GM12878 (cell line): Measurements from ENCODE around the gene KLHL15. TPM values are rescaled to one million over a fixed set of nuclear protein-coding genes. Genes with fewer than 3 reads are reported as not detected.
"Not testable (repeated sequence)": the region's sequence is repeated elsewhere in the genome, so short reads cannot be mapped to it uniquely, and the experiment has no call there.

Source experiments
- ATAC-seq: fragments of 200-7000 bp; cut with Tn5 transposase; 3 replicates; pipeline ENCODE4 v1.9.1; 2020; ENCODE audit warnings: mild to moderate bottlenecking, moderate library complexity
- BruUV-seq: library from RNA; stranded (reverse); fragments of 400-500 nt; replicated peaks from 2 replicates; lab custom pipeline; 2021; lab: Mats Ljungman, UMichigan
- CTCF ChIA-PET: fragments of 300-600 bp; sonication (Branson Sonifier 250); formaldehyde crosslinking; extraction: SDS; loops from one replicate; lab custom pipeline; 2021; ENCODE audit warnings: inconsistent platforms; lab: Yijun Ruan, JAX
- POLR2A ChIA-PET: fragments of 350-600 bp; formaldehyde crosslinking; extraction: SDS; loops from one replicate; lab custom pipeline; 2021; ENCODE audit warnings: inconsistent platforms; lab: Charles Lee
- RAD21 ChIA-PET: fragments of 300-600 bp; sonication (Branson Sonifier 250); formaldehyde crosslinking; loops from one replicate; lab custom pipeline; 2023; ENCODE audit warnings: antibody characterized with exemption; ENCODE audit not compliant: unreplicated experiment; lab: Charles Lee
- SMC1A ChIA-PET: fragments of 300-600 bp; sonication (Branson Sonifier 250); formaldehyde crosslinking; loops from one replicate; lab custom pipeline; 2023; ENCODE audit not compliant: unreplicated experiment, uncharacterized antibody; lab: Charles Lee
- DNase-seq: peaks from one replicate; pipeline ENCODE4 v3.0.0-alpha.2; 2011; ENCODE audit warnings: low read depth, low spot score
- FAIRE-seq: peaks from 3 replicates; lab custom pipeline; 2011; peaks lifted over from hg19 to GRCh38; lab: Jason Lieb, UNC
- H2AFZ ChIP-seq: 2 replicates; pipeline ENCODE4 v1.6.0; 2011; ENCODE audit warnings: low read depth, low read length, control low read depth; ENCODE audit not compliant: control insufficient read depth
- H3K27ac ChIP-seq: 2 replicates; pipeline ENCODE4 v1.5.1; 2011; ENCODE audit warnings: control low read depth; ENCODE audit not compliant: control insufficient read depth, insufficient read depth
- H3K27me3 ChIP-seq, 2 experiments: replicated peaks in 1 of 2; 2 replicates each; pipeline versions ENCODE4 v1.6.0 to v1.6.1; 2011; ENCODE audit warnings: low read length in 1 of 2; ENCODE audit not compliant: control insufficient read depth in 2 of 2, insufficient read depth in 2 of 2
- H3K36me3 ChIP-seq, 2 experiments: 2 replicates each; pipeline ENCODE4 v1.5.1; 2011; ENCODE audit warnings: low read length in 1 of 2; ENCODE audit not compliant: control insufficient read depth in 2 of 2, insufficient read depth in 2 of 2
- H3K4me1 ChIP-seq: 2 replicates; pipeline ENCODE4 v1.6.1; 2011; ENCODE audit warnings: mild to moderate bottlenecking, low read length, moderate library complexity, mixed read lengths; ENCODE audit not compliant: control insufficient read depth, insufficient read depth
- H3K4me2 ChIP-seq: 2 replicates; pipeline ENCODE4 v1.6.0; 2011; ENCODE audit warnings: control low read depth; ENCODE audit not compliant: control insufficient read depth, insufficient read depth
- H3K4me3 ChIP-seq: fragments of 200-600 bp; sonication (generic); 2 replicates; pipeline ENCODE4 v1.5.1; 2016
- H3K79me2 ChIP-seq: 2 replicates; pipeline ENCODE4 v1.6.0; 2011; ENCODE audit warnings: low read length; ENCODE audit not compliant: control insufficient read depth, insufficient read depth
- H3K9ac ChIP-seq: 2 replicates; pipeline ENCODE4 v1.8.0; 2011; ENCODE audit warnings: low read length, control low read depth, mixed read lengths; ENCODE audit not compliant: control insufficient read depth, insufficient read depth
- H3K9me3 ChIP-seq: replicated peaks from 3 replicates; pipeline ENCODE4 v1.5.1; 2011; ENCODE audit warnings: mild to moderate bottlenecking, low read length; ENCODE audit not compliant: control insufficient read depth, insufficient read depth
- H4K20me1 ChIP-seq: 2 replicates; pipeline ENCODE4 v1.6.0; 2011; ENCODE audit not compliant: control insufficient read depth, insufficient read depth
- BCL11A ChIP-seq: IDR thresholded peaks from 2 replicates; pipeline ENCODE4 v1.6.1; 2011; ENCODE audit warnings: low read depth, low read length
- CEBPB ChIP-seq, 2 experiments: fragments of 150-350 bp in 1 of 2; IDR thresholded peaks; 2 replicates each; pipeline ENCODE4 v1.6.1; 2012 to 2014; ENCODE audit warnings: low read depth in 2 of 2, low read length in 2 of 2, borderline replicate concordance in 1 of 2, inconsistent platforms in 1 of 2
- CHD4 ChIP-seq: fragments of 200-600 bp; sonication (generic); IDR thresholded peaks from 2 replicates; pipeline ENCODE4 v1.6.1; 2016; ENCODE audit warnings: mild to moderate bottlenecking
- MEF2B ChIP-seq: fragments of 450-650 bp; IDR thresholded peaks from 2 replicates; pipeline ENCODE4 v1.6.1; 2018; ENCODE audit warnings: mild to moderate bottlenecking, moderate library complexity; ENCODE audit not compliant: partially characterized antibody, poor library complexity, severe bottlenecking
- NFIC ChIP-seq: IDR thresholded peaks from 2 replicates; pipeline ENCODE4 v1.6.1; 2012; ENCODE audit warnings: low read depth, mild to moderate bottlenecking, inconsistent platforms, low read length, moderate library complexity
- PAX5 ChIP-seq: IDR thresholded peaks from 2 replicates; pipeline ENCODE4 v1.6.1; 2011; ENCODE audit warnings: low read depth, low read length, borderline replicate concordance
- POLR2AphosphoS5 ChIP-seq: IDR thresholded peaks from 2 replicates; pipeline ENCODE4 v1.6.1; 2011; ENCODE audit warnings: mild to moderate bottlenecking, low read length, inconsistent platforms
- RAD51 ChIP-seq: fragments of 450-650 bp; IDR thresholded peaks from 2 replicates; pipeline ENCODE4 v1.6.1; 2016; ENCODE audit warnings: moderate library complexity, mild to moderate bottlenecking, inconsistent platforms
- WRNIP1 ChIP-seq: IDR thresholded peaks from 2 replicates; pipeline ENCODE4 v1.6.1; 2011; ENCODE audit warnings: low read depth, low read length, improper control_type of control experiment, borderline replicate concordance
- WGBS: methylation state at CpG from one replicate; pipeline ENCODE4 v1.1.6; 2016; ENCODE audit warnings: low lambda C conversion rate; ENCODE audit not compliant: insufficient replicate concordance, insufficient coverage; ENCODE audit errors: missing lambda C conversion rate; 5-methylcytosine and 5-hydroxymethylcytosine counted together
- in situ Hi-C: fragments of 300-500 bp; cut with MboI; formaldehyde crosslinking; loops from 9 replicates; pipeline ENCODE4 v1.14.3; 2018; ENCODE audit warnings: mixed read lengths
- intact Hi-C: fragments of 100-400 bp; cut with micrococcal nuclease; formaldehyde crosslinking; loops from one replicate; pipeline ENCODE4 v1.14.2; 2022; ENCODE audit not compliant: unreplicated experiment
- polyA plus RNA-seq, 11 experiments: library from polyadenylated mRNA; depleted of rRNA in 4 of 11; unstranded in 6 of 11; stranded (reverse) in 5 of 11; fragments of >200 nt; fragmentation: Nextera tagmentation in 4 of 11; fragmentation: Illumina TruSeq in 1 of 11; extraction: Ambion mirVana in 4 of 11; extraction: Trizol in 1 of 11; gene quantifications; 1 replicate in 1 of 11; 2 replicates in 10 of 11; pipeline versions ENCODE4 v1.2.1 to v1.2.3, GENCODE V29; 2011 to 2016; ENCODE audit warnings: inconsistent platforms in 2 of 11, missing spikeins in 2 of 11, low read depth in 1 of 11
- total RNA-seq, 4 experiments: library from RNA; depleted of rRNA in 3 of 4; stranded (reverse); fragments of >200 nt in 3 of 4; fragmentation: Illumina TruSeq in 1 of 4; extraction: Trizol in 1 of 4; gene quantifications; 2 replicates each; pipeline versions ENCODE4 v1.2.1 to v1.2.3, GENCODE V29; 2013 to 2021
- TF ChIP-seq, protein P1 (sequence below): IDR thresholded peaks from 2 replicates; pipeline ENCODE4 v1.6.1; 2012; ENCODE audit warnings: low read depth, low read length, improper control_type of control experiment
- TF ChIP-seq, protein P2 (sequence below): fragments of 450-650 bp; formaldehyde crosslinking; IDR thresholded peaks from 2 replicates; pipeline ENCODE4 v1.5.0; 2022; ENCODE audit warnings: mild to moderate bottlenecking, missing genetic modification characterization

Gene KLHL15
- total and polyA plus RNA-seq, 10 of the 15 experiments (the other 5 are each of a cell fraction or from before 2014, with no cell fraction given) = 1.4 to 7.0 (median 3.7) TPM

DNA sequence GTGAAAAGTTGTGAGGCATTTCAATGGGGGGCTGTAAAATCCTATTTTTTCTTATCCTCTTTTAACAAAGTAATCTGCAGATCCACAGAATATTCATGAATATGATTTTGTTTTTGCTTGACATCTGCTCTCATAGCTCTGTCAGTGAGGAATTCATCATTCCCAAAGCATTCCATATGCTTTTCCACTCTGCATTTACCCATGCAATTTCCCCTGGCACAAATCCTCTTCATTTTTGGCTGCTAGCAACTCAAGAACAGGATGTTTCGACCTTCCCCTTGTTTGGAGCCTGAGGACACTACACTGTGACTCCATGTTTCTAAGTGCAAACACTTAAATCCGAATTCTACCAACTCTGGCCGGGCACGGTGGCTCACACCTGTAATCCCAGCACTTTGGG lies 48.5 kb downstream of the KLHL15 start (continued):
- TF ChIP-seq MEF2B (no peak), POLR2AphosphoS5 (no peak), BCL11A (no peak), RAD51 (no peak), CHD4 (no peak), NFIC (no peak), CEBPB (IDR thresholded peaks at IDR 0.05; ENCODE audit: borderline replicate concordance in 1 of 2, low read depth in 2 of 2, low read length in 2 of 2) (no peak)

DNA sequence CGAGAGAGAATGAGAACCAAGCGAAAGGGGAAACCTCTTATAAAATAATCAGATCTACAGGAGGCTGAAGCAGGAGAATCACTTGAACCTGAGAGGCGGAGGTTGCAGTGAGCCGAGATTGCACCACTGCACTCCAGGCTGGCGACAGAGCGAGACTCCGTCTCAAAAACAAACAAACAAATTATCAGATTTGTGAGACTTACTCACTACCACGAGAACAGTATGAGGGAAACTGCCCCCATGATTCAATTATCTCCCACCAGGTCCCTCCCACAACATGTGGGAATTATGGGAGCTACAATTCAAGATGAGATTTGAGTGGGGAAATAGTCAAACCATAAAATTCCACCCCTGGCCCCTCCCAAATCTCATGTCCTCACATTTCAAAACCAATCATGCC lies 61.4 kb downstream of the KLHL15 start:
- H3K27me3 ChIP-seq, DNase-seq, SMC1A ChIA-PET, RAD21 ChIA-PET, H3K9ac ChIP-seq, POLR2A ChIA-PET, H3K27ac ChIP-seq, ATAC-seq, H3K4me2 ChIP-seq, CTCF ChIA-PET, FAIRE-seq, H3K9me3 ChIP-seq, H2AFZ ChIP-seq, H3K79me2 ChIP-seq, BruUV-seq, H3K4me1 ChIP-seq, in situ Hi-C loops, H3K4me3 ChIP-seq, H3K36me3 ChIP-seq, intact Hi-C loops, H4K20me1 ChIP-seq: not testable (repeated sequence)
- 49% methylated on average over 7 of the region's 8 CpGs for WGBS

DNA sequence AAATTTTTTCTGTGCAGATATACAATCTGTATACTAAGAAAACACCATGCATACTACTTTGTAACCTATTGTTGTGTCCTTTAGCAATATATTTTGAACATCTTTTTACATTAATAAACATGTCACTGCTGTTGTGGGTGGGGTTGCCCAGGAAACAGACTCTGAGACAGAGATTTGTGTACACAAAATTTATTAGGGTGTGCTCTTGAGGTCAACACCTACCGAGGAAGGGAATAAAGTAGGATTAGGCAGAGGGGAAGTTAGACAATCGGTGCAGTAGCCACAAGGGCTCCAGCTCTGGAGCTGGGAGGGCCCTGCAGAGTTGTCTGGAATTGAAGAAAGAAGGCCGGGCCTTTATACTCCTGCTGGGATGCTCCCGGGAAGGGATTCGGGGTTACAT lies 62.8 kb downstream of the KLHL15 start:
- H3K4me1 ChIP-seq = no peaks in the 10 kb centered on the region
- in situ Hi-C loops (no loop called here), intact Hi-C loops (no loop called here)
- H3K36me3 ChIP-seq = no peaks in the 10 kb centered on the region
- POLR2A ChIA-PET = no interaction called here
- H3K9ac ChIP-seq = no peak overlapping the region
- no peaks in the 10 kb centered on the region for H3K27me3 ChIP-seq
- WGBS = 50% methylated on average over 5 of the region's 5 CpGs
- no peak for FAIRE-seq
- no TSS peak for BruUV-seq
- RAD21 ChIA-PET = no interaction called here
- no peaks in the 10 kb centered on the region for H3K9me3 ChIP-seq
- no peak for DNase-seq
- no peak overlapping the region for H3K4me2 ChIP-seq
- H2AFZ ChIP-seq = no peak overlapping the region
- H3K27ac ChIP-seq = no peak overlapping the region
- no peak overlapping the region for H3K4me3 ChIP-seq
- CTCF ChIA-PET = no interaction called here
- SMC1A ChIA-PET = no interaction called here
- ATAC-seq = no peak
- H3K79me2 ChIP-seq = no peaks in the 10 kb centered on the region
- no peaks in the 10 kb centered on the region for H4K20me1 ChIP-seq
- TF ChIP-seq PAX5 (no peak), WRNIP1 (no peak)
- TF ChIP-seq, protein P1, sequence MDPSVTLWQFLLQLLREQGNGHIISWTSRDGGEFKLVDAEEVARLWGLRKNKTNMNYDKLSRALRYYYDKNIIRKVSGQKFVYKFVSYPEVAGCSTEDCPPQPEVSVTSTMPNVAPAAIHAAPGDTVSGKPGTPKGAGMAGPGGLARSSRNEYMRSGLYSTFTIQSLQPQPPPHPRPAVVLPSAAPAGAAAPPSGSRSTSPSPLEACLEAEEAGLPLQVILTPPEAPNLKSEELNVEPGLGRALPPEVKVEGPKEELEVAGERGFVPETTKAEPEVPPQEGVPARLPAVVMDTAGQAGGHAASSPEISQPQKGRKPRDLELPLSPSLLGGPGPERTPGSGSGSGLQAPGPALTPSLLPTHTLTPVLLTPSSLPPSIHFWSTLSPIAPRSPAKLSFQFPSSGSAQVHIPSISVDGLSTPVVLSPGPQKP = no peak
- TF ChIP-seq, protein P2, sequence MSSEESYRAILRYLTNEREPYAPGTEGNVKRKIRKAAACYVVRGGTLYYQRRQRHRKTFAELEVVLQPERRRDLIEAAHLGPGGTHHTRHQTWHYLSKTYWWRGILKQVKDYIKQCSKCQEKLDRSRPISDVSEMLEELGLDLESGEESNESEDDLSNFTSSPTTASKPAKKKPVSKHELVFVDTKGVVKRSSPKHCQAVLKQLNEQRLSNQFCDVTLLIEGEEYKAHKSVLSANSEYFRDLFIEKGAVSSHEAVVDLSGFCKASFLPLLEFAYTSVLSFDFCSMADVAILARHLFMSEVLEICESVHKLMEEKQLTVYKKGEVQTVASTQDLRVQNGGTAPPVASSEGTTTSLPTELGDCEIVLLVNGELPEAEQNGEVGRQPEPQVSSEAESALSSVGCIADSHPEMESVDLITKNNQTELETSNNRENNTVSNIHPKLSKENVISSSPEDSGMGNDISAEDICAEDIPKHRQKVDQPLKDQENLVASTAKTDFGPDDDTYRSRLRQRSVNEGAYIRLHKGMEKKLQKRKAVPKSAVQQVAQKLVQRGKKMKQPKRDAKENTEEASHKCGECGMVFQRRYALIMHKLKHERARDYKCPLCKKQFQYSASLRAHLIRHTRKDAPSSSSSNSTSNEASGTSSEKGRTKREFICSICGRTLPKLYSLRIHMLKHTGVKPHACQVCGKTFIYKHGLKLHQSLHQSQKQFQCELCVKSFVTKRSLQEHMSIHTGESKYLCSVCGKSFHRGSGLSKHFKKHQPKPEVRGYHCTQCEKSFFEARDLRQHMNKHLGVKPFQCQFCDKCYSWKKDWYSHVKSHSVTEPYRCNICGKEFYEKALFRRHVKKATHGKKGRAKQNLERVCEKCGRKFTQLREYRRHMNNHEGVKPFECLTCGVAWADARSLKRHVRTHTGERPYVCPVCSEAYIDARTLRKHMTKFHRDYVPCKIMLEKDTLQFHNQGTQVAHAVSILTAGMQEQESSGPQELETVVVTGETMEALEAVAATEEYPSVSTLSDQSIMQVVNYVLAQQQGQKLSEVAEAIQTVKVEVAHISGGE (CRISPR knock-in tag) = no peak
